SK-MEL-5 (cell line): ENCODE data around the gene NHLRC4. TPM values are rescaled to one million over a fixed set of nuclear protein-coding genes. Genes with fewer than 3 reads are reported as not detected.

Source experiments
- DNase-seq: peaks from one replicate; pipeline ENCODE4 v3.0.0-alpha.2; 2016; ENCODE audit warnings: low read depth, low spot score
- in situ Hi-C: cut with HindIII; loops from 2 replicates; pipeline ENCODE4 v1.10.0; 2016; ENCODE audit warnings: low sequenced_read_pairs, high pct_unique_total_duplicates, low pct_unique_long_range_greater_than_20kb
- total RNA-seq: library from RNA; depleted of rRNA; stranded (reverse); fragments of >200 nt; shearing (Covaris generic); gene quantifications from 2 replicates; pipeline ENCODE4 v1.2.3, GENCODE V29; 2014

The NHLRC4 gene
- total RNA-seq, 1 experiment from 2014 or later = 1.1 TPM

DNA sequence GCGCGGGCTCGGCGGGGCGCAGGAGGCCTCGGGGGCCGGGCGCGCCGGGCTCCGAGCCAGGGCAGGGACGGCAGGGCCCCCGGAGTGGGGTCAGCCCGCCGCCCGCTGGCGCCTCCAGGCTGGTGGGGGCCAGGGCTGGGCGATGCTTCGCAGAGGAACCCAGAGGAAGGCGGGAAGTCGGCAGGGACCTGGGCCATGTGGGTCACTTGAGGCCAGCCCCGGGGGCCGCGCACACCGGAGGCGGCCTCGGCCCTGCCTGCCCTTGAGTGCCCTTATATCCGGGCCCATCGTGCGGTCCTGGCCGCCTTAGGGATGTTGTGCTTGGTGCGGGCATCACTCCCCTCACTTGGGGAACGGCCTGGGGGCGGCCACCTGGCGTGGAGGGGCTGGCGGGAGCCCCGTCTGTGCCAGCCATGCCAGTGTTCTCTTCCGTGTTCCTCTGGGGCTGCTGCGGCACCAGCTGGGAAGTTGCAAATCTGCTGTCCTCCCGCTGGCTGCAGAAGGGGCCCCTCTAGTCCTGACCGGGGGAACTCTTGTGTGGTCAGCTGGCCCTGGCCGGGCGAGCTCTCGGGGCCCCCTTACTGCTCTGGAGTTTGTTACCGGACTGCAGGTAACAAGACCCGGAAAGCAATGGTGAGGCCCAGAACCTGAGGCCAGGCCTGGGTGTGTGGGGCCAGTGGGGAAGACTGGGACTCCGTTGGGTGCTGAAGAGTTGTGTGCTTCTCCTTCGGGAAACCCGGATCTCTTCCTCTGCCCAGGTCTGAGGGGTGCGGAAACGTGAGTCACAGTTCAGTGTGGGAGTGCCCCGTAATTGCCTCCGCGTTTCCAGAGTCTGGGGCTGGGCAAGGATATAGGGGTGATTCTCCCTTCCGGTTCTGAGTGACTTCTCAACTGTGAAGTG lies 38.4 kb upstream of the NHLRC4 start:
- in situ Hi-C loops = no loop called here
- no peak for DNase-seq

DNA sequence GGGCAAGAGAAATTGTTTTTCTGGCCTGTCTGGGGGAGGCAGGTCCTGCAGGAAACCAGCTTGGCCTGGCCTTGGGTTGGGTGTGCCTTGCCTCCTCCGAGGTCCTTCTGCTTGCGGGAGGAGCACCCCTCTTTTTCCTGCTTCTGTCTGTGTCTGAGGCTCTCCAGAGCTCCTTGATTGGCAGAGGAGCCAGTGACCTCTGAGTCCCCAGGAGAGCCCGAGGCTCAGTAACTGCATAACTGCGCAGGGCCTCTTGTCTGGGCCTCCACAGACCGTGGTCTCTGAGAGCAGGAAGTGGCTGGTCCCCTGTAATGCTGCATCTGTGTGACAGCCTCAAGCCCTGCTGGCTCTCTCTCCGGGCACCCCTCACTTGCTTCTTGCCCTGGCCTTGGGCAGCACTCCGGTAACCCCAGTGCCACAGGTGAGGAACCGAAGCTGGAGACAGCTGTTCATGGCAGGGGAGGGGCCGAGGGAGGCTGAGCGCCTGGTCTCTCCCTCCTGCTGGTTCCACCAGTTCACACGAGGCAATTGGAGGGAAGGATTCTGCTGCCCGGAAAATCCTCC lies 37.7 kb upstream of the NHLRC4 start:
- DNase-seq = no peak
- in situ Hi-C loops = no loop called here

DNA sequence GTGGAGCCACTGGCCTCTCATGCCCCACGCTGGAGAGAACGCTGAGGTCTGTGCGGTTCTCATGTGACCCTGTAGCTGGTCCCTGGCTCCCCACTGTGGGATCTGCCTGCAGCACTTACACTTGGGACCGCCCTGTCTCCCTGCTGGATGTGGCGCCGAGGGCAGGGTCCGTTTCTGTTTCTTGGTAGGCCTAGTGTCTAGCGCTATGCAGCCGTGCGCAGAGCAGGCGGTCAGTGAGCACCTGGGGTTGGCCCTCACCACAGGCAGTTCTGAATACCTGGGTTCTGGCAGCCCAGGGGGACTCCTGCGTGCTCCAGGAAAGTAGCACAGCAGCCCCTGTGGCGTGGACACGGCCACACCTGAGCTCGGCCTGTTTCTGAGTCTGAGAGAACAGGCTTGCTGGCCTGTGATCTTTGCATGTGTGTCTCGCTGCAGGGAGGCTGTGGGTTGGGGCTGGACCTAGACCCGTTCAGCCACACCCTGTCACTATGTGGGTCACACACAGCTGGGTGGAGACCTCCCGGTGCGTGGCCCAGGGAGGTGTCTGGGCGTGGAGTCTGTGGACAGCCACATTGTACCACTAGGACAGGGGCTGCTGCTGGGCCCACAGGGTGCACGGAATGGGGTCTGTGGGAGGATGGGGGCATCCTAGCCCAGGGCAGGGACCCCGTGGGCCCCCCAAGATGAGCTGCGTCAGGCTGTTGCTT lies 36.5 kb upstream of the NHLRC4 start:
- in situ Hi-C loops = no loop called here
- no peak for DNase-seq

DNA sequence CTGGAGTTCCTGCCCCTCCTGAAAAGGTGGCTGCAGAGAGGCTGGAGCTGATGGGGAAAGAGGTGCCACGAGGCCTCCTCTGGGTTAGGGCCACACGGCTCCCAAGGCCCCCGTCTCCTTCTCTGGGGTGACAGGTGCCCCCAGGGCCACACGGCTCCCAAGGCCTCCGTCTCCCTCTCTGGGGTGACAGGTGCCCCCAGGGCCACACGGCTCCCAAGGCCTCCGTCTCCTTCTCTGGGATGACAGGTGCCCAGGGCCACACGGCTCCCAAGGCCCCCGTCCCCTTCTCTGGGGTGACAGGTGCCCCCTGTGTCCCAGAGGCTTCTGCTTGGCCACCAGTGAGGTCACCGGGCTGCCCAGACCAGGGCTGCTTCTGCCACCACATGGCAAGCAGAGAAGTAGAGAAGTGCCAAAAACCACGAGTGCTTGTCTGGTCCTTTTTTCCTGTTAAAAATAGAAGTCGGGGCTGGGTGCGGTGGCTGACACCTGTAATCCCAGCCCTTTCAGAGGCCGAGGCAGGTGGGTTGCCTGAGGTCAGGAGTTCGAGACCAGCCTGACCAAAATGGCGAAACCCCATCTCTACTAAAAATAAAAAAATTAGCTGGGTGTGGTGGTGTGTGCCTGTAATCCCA lies 35.2 kb upstream of the NHLRC4 start:
- no peak for DNase-seq
- in situ Hi-C loops = no loop called here

DNA sequence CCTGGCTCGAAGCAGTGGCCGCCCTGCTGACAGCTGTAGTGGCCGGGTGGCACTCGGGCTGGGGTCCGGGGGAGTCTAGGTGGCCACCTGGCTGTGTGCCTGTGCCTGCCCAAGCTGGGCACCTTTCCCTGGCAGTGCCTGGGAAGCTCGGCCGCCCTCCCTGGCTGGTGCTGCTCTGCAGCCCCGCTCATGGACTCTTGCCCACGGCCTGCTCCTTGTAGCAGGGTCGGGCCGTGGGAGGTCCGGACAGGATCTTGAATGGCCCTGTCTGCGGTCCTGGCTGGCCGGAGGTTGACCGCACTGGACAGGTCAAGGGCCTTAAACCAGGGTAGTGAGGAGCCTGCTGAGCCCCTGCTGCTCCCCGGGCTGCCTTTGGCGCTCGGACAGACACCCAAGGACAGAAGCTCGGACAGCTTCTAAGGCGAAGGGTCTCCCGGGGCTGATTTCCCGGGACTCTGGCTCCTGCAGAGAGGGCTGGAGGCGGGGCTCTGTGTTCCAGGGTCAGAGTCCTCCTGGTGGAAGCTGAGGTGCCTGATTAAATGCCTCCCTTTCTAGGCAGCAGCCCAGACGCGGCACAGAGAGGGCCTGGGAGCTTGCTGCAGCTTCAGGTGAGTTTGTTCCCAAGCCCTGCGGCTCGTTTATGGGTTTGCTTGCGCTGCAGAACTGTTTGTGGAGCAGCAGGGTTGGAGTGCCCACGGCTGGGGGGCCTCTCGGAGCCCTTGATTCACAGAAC lies 33.2 kb upstream of the NHLRC4 start:
- no peak for DNase-seq

DNA sequence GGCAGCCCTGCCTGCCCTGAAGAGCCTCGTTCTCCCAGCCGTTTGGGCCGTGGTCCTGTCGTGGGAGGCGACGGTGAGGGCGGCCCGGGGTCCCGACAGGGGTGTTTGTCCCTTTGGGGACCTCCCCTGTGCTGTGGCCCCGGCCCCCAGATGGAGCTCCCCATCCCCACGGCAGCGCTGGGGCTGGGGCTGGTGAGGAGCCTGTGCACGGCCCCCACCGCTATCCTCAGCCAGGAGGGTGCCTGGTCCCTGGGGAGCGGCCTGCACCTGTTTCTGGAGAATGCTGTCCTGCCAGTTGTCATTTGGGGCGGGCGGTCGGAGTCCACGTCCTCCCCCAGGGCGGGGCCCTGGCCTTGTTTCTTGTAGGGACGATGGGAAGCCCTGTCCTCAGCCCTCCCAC lies 32.7 kb upstream of the NHLRC4 start:
- no peak for DNase-seq
- in situ Hi-C loops = no loop called here

More for the DNA sequence above, 33.2 kb upstream of the NHLRC4 start:
- in situ Hi-C loops = no loop called here

DNA sequence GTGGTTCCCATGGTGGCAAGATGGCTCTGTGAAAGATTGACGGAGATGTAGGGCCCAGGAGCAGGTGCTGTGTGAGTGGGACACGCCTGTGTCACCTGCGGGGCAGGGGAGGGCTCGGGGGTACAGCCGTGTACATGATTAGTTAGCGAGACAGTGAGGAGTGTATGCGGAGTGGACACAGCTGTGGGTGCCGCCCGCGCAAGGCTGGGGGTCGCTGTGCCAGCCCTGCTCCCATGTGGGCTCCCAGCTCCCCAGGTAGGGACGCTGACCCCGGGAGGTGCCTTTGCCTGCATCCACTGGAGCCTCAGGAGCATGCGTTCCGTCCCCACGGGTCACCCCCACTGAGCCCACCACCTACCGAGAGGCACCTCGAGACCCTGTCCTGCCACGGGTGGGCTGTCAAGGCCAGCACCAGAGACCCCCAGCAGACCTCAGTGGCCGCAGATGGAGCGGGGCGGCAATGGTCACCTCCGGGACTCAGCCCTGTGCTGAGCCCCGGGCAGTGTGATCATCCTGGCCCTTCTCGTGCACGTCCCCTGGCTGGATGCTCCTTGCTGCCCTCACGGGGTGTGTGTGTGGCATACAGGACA lies 31.9 kb upstream of the NHLRC4 start:
- in situ Hi-C loops = no loop called here
- DNase-seq = no peak

DNA sequence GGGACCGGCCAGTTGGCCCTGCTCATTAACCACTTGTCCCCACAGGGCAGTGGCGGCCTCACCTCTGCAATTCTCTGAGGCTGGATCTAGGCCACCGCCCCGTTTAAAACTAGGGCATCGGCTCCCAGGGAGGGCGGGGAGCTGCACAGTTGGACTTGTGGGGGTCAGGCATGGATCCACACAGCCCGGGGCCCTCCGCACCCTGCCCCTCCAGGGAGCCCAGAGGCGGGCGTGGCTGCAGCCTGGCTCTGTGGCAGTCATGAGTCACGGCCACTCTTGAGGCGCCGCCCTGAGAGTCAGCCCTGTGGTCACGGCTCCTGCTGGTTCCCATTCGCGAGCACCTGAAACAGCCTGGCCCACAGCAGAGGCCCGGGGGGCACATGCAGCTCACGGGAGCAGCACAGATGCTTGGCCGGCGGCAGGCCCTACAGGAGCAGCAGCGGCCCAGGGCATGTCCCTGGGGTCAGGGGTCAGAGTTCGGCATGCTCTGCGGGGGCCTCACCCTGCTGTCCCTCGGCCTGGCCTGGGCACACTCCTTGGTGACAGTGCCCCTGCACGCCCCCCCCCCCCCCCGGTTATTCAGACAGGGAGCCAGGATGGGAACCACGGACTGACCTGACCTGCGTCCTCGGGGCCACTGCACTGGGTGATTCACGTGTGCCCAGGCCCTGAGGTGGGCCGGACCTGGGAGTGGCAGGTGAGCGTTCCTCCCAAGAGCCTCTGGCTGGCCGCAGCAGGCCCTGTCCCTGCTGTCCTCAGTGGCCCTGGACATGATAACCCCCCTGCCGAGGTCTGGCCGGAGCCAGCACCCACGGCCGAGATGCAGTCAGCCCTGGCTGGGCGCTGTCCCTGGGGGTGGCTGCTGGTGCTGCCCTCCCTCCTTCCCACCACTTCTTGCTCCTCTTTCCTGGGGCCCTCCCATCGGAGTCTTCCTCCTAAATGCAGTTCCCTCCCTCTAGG lies 31.1 kb upstream of the NHLRC4 start:
- no peak for DNase-seq
- in situ Hi-C loops = no loop called here

DNA sequence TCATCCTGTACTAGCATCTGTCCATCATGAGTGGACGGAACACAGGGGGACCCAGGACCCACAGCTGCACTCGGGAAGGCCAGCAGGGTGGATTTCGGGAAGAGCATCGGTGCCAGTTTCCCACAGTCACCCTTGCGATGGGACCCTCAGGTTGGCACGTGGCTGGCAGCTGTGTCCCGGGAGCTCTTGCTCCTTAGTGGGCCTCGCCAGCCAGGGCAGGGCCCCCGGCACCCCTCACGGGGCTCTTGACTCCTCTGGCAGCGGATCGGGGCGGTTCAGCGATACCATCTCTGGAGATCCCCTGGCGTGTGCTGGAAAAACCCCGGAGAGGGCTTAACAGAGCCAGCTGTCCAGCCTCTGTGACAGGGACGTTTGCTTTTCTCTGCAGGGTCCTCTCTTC lies 30.1 kb upstream of the NHLRC4 start:
- in situ Hi-C loops = no loop called here
- no peak for DNase-seq

DNA sequence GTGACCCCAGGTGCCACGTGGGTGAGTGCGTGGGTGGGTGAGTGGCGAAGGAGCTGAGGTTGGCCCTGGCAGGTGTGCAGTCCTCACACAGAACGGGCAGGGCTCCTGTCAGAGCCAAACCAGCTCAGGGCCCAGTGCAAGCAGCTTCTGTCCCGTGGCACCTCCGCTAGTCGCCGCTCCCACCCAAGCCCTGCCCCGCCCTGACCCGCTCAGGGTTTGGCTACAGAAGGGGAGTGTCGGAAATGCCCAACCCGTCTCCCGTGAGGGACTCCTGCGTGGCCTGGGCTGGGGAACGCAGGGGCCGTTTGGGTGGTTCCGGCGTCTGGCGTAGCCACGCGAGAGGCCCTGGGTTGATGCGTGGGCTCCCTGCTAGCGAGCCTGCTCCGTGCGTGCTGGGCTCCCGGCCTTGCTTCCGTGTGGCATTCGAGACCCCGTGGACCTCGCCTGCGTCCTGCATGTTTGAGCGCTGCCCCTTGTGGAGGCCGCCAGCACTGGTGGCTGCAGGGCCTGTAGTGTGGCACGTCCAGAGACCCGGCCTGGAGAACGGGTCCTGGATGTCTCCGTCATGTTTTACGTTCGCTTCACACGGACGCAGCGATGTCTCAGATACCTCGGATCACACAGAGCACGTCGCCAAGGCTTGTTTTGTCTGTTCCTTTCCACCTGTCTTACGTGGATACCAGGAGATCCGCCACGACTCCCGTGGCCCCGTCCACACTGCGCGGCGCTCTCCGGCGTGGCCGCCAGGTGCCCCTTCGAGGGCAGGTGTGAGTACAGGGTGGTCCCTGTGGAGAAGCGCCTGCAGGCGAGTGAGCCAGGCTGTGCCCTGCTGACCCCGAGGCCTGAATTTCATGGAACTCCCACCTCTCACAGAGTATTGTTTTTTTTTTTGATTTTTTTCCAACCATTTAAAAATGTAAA lies 29.1 kb upstream of the NHLRC4 start:
- in situ Hi-C loops = no loop called here
- no peak for DNase-seq

DNA sequence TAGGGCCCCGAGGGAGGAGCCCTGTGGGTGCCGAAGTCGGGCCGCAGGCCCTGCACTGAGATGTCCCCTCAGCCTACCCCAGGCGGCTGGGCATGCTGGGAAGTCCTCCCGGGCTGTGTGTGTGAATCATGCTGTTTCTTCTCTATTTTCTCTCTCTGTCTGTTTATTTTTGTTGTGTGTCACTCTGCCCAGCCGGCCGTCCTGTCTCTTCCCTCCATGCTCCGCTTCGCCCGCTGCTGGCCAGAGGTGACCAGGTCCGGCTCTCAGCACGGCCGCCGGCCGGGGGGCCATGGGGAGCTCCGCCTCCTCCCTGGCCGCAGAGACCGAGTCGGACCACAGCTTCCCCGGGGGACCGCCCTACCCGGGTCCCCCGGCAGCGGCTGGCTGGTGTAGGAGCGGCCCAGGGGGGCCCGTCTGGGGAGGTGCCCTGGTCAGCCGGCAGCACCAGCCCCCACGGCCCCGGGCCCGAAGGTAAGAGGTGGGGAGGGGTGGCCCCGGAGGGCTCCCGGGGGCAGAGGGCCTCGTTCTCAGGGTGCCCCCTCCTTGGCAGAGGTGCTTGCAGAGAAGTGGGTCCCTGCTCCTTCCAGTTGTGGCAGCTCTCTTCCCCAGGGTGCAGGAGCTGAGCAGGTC lies 26.8 kb upstream of the NHLRC4 start:
- DNase-seq = no peak
- in situ Hi-C loops = no loop called here

DNA sequence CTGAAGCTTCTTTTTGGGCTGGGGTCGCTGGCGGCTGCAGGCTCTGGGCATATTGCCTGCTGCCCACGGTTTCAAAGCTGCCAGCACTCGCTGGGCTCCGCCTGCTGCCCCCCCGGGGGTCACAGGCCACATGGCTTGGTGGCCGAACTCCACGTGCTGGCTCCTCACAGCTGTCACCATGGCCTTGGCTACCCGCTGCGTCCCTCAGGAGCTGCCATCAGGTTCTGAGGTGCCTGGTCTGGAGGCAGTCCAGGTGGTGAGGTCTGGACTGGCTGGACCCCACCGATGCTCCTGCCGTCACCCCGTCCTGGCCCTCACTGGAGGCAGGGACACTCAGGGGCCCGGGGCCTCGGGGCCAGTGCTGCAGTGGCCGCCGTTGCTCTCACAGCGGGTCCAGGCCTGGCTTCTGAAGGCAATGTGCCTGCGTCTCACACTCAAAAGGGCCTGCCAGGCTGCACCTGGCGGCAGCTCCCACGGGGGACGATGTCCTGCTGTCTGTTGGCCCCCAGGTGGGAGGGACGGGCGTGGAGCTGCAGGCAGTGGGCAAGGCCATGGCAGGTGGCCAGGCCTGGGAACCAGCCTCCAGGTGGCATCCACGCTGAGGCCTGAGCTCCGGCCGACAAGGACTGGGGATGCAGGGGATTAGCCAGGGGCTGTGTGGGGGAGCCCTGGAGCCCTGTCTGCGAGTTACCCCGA lies 26.0 kb upstream of the NHLRC4 start:
- in situ Hi-C loops = no loop called here
- DNase-seq = no peak

DNA sequence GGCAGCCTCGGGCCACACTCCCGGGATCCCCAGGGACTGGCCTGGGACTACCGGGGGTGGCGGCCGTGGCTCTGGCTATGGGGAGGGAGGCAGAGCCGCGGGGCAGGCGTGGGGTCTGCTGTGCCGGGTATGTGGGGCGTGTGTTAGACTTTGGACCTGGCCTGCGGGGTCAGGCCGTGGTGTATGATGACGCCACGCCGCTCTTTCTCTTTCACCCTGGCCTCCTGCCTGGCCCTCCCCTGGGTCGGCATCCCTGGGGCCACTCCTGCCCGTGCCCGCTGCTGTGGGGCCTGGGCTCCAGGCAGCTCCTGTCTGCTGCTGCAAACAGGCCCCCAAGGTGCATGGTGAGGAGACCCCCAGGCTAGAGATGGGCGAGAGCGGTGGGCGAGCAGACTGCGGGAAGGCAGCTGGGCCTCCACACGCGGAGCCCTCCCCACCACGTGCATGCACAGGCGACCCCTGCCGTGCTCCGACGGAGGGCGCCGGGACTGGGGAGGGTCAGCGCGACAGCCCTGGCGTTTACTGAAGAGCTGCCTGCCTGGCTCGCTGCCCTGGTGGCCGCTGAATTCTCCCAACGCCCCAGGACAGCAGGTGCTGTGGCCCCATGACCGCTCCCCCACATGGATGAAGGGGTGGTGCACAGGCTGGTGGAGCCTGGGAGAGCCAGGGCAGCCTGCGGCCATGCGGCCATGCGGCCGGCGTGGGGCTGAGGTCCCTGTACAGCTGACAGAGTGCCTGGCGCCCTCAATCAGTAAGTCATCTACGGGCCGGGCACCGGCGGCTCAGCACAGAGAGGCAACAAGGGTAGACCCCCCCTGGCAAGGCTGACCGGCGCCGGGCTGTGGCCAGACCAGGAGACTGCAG lies 23.3 kb upstream of the NHLRC4 start:
- no peak for DNase-seq
- in situ Hi-C loops = no loop called here

DNA sequence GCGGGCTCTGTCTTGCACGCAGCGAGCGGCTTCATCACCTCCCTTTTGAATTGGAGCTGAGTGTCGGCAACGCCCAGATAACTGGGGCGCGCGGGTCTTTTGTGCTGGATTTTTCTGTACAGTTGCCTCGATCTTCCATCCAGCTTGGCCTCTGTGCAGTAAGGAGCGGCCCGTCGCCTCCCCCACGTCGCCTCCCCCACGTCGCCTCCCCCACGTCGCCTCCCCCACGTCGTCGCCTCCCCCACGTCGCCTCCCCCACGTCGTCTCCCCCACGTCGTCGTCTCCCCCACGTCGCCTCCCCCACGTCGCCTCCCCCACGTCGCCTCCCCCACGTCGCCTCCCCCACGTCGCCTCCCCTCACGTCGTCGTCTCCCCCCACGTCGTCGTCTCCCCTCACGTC lies 22.3 kb upstream of the NHLRC4 start:
- in situ Hi-C loops = no loop called here
- no peak for DNase-seq
